ENCODE data around the gene METTL25.

METTL25 gene

GRCh38 chr12:82407481-82407880, 49.2 kb downstream of the METTL25 start:
- no peak for DNase-seq

- no peak for DNase-seq
Observed at GRCh38 chr12:82408844-82409243, 50.5 kb downstream of the METTL25 start.

GRCh38 chr12:82411546-82412230, 53.4 kb downstream of the METTL25 start:
- DNase-seq, result no peak

GRCh38 chr12:82412246-82412645, 53.9 kb downstream of the METTL25 start:
- DNase-seq, result no peak

- DNase-seq, result no peak
Observed at GRCh38 chr12:82414044-82414443, 55.7 kb downstream of the METTL25 start.

GRCh38 chr12:82414926-82415325, 56.6 kb downstream of the METTL25 start:
- DNase-seq, result no peak

GRCh38 chr12:82415402-82415801, 57.1 kb downstream of the METTL25 start:
- DNase-seq, result no peak

- no peak for DNase-seq
Observed at GRCh38 chr12:82425241-82425640, 66.9 kb downstream of the METTL25 start.

GRCh38 chr12:82426081-82426480, 67.8 kb downstream of the METTL25 start:
- no peak for DNase-seq

- DNase-seq, result no peak
Observed at GRCh38 chr12:82426586-82426985, 68.3 kb downstream of the METTL25 start.

- DNase-seq, result no peak
Observed at GRCh38 chr12:82430541-82431145, 72.3 kb downstream of the METTL25 start.

- no peak for DNase-seq
Observed at GRCh38 chr12:82434392-82434911, 76.1 kb downstream of the METTL25 start.

GRCh38 chr12:82436354-82436753, 78.0 kb downstream of the METTL25 start:
- no peak for DNase-seq

- no peak for DNase-seq
Observed at GRCh38 chr12:82437744-82438143, 79.4 kb downstream of the METTL25 start.

- DNase-seq, result no peak
Observed at GRCh38 chr12:82438356-82438755, 80.0 kb downstream of the METTL25 start.

- no peak for DNase-seq
Observed at GRCh38 chr12:82440885-82441284, 82.6 kb downstream of the METTL25 start.

GRCh38 chr12:82448911-82449578, 90.7 kb downstream of the METTL25 start:
- DNase-seq, result no peak

GRCh38 chr12:82456633-82457032, 98.3 kb downstream of the METTL25 start:
- DNase-seq, result no peak

- no peak for DNase-seq
Observed at GRCh38 chr12:82458101-82458500, 99.8 kb downstream of the METTL25 start.

GRCh38 chr12:82461393-82461792, 103.1 kb downstream of the METTL25 start:
- no peak for DNase-seq

- no peak for DNase-seq
Observed at GRCh38 chr12:82461836-82462235, 103.5 kb downstream of the METTL25 start.

- DNase-seq, result no peak
Observed at GRCh38 chr12:82468563-82468962, 110.2 kb downstream of the METTL25 start.

GRCh38 chr12:82470906-82471512, 112.7 kb downstream of the METTL25 start:
- no peak for DNase-seq
